ENCODE data around the gene SCRT2. TPM values are rescaled to one million over a fixed set of nuclear protein-coding genes. Genes with fewer than 3 reads are reported as not detected.

The SCRT2 gene
- total RNA-seq, 1 experiment from 2014 or later: 0.20 TPM

DNA sequence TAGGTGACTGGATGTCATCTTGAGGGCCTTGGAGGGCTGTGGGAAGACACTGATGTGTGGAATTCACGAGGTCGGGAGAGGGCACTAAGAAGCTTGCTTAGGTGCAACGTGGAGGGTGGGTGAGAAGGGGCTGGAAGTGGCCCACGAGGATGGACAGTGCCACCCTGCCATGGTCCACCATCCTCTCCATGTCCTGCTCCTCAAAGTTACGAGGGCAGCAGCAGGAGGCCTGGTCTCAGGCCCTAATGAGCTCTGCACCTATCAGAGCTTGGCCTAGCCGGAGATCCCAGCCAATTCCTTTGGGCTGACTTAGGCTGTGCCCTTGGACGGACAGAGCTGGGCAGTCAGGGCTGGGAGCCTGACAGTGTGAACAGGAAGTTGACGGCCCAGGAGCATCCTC is 27.8 kb upstream of the SCRT2 start (continued):
- no peak for TF ChIP-seq PRDM15 (CRISPR knock-in tag; IDR thresholded peaks at IDR 0.05)
- TF ChIP-seq MAX (CRISPR knock-in tag; IDR thresholded peaks at IDR 0.05): no peak
- TF ChIP-seq ZSCAN18 (CRISPR knock-in tag; IDR thresholded peaks at IDR 0.05): no peak
- no peak for TF ChIP-seq STAT6 (CRISPR knock-in tag; conservative IDR thresholded peaks at IDR 0.05; ENCODE audit: low read depth)
- no peak for TF ChIP-seq E2F5 (CRISPR knock-in tag; IDR thresholded peaks at IDR 0.05)
- TF ChIP-seq, protein P1, sequence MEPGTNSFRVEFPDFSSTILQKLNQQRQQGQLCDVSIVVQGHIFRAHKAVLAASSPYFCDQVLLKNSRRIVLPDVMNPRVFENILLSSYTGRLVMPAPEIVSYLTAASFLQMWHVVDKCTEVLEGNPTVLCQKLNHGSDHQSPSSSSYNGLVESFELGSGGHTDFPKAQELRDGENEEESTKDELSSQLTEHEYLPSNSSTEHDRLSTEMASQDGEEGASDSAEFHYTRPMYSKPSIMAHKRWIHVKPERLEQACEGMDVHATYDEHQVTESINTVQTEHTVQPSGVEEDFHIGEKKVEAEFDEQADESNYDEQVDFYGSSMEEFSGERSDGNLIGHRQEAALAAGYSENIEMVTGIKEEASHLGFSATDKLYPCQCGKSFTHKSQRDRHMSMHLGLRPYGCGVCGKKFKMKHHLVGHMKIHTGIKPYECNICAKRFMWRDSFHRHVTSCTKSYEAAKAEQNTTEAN (CRISPR knock-in tag; IDR thresholded peaks at IDR 0.05): no peak
- no peak for TF ChIP-seq ZBTB21 (CRISPR knock-in tag; IDR thresholded peaks at IDR 0.05; ENCODE audit: borderline replicate concordance)

DNA sequence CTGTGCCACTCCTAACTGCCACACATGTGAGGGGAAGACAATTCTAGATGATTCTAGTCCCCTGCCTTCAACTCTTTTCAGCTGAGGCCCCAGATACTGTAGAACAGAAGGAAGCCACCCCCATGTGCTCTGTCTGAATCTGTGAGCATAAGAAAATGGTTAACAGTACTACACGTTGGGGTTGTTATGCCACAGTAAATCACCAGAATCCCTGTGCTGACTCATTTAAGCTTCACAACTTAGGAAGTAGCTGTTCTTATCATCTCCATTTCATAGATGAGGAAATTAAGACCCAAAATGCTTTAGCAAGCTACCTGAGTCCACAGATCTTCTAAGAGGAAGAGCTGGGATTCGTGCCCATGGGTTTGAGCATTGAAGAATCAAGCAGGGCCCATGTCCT is 27.4 kb upstream of the SCRT2 start:
- H3K4me1 Mint-ChIP-seq: peaks cover 38% of the 10 kb centered on the region
- ATAC-seq (no peak), DNase-seq (ENCODE audit: low spot score) (no peak)
- H3K27ac Mint-ChIP-seq: no peak overlapping the region
- peaks cover 13% of the 10 kb centered on the region for H3K27me3 Mint-ChIP-seq (ENCODE audit: low read depth)
- CTCF ChIA-PET: interaction anchor here (2.2 kb wide), 1 partner anchor 58 kb away, joined by 6 read pairs; no protein-coding TSS in a partner anchor
- H3K9me3 Mint-ChIP-seq: peaks cover 7% of the 10 kb centered on the region
- no peaks in the 10 kb centered on the region for H3K36me3 Mint-ChIP-seq
- POLR2A ChIA-PET: no interaction called here
- no peak overlapping the region for H3K4me3 Mint-ChIP-seq
- TF ChIP-seq RELA (CRISPR knock-in tag; IDR thresholded peaks at IDR 0.05; ENCODE audit: borderline replicate concordance): no peak
- no peak for TF ChIP-seq FOXK1 (CRISPR knock-in tag; IDR thresholded peaks at IDR 0.05)
- no peak for TF ChIP-seq NR1H2 (CRISPR knock-in tag; IDR thresholded peaks at IDR 0.05)
- TF ChIP-seq STAT6 (CRISPR knock-in tag; conservative IDR thresholded peaks at IDR 0.05; ENCODE audit: low read depth): no peak
- no peak for TF ChIP-seq MXD4 (CRISPR knock-in tag; IDR thresholded peaks at IDR 0.05; ENCODE audit: borderline replicate concordance)
- TF ChIP-seq, protein P1 (CRISPR knock-in tag; IDR thresholded peaks at IDR 0.05): no peak
- TF ChIP-seq, protein P2, sequence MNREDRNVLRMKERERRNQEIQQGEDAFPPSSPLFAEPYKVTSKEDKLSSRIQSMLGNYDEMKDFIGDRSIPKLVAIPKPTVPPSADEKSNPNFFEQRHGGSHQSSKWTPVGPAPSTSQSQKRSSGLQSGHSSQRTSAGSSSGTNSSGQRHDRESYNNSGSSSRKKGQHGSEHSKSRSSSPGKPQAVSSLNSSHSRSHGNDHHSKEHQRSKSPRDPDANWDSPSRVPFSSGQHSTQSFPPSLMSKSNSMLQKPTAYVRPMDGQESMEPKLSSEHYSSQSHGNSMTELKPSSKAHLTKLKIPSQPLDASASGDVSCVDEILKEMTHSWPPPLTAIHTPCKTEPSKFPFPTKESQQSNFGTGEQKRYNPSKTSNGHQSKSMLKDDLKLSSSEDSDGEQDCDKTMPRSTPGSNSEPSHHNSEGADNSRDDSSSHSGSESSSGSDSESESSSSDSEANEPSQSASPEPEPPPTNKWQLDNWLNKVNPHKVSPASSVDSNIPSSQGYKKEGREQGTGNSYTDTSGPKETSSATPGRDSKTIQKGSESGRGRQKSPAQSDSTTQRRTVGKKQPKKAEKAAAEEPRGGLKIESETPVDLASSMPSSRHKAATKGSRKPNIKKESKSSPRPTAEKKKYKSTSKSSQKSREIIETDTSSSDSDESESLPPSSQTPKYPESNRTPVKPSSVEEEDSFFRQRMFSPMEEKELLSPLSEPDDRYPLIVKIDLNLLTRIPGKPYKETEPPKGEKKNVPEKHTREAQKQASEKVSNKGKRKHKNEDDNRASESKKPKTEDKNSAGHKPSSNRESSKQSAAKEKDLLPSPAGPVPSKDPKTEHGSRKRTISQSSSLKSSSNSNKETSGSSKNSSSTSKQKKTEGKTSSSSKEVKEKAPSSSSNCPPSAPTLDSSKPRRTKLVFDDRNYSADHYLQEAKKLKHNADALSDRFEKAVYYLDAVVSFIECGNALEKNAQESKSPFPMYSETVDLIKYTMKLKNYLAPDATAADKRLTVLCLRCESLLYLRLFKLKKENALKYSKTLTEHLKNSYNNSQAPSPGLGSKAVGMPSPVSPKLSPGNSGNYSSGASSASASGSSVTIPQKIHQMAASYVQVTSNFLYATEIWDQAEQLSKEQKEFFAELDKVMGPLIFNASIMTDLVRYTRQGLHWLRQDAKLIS (CRISPR knock-in tag; IDR thresholded peaks at IDR 0.05; ENCODE audit: borderline replicate concordance): no peak
- no peak for TF ChIP-seq GRHL2 (CRISPR knock-in tag; IDR thresholded peaks at IDR 0.05; ENCODE audit: insufficient replicate concordance, severe bottlenecking)
- TF ChIP-seq, protein P3, sequence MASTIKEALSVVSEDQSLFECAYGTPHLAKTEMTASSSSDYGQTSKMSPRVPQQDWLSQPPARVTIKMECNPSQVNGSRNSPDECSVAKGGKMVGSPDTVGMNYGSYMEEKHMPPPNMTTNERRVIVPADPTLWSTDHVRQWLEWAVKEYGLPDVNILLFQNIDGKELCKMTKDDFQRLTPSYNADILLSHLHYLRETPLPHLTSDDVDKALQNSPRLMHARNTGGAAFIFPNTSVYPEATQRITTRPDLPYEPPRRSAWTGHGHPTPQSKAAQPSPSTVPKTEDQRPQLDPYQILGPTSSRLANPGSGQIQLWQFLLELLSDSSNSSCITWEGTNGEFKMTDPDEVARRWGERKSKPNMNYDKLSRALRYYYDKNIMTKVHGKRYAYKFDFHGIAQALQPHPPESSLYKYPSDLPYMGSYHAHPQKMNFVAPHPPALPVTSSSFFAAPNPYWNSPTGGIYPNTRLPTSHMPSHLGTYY (CRISPR knock-in tag; IDR thresholded peaks at IDR 0.05): no peak
